BJ (cell line): Measurements from ENCODE around the gene NKAIN2. TPM values are rescaled to one million over a fixed set of nuclear protein-coding genes. Genes with fewer than 3 reads are reported as not detected.

Source experiments
- CTCF ChIA-PET: fragments of 350-600 bp; formaldehyde crosslinking; extraction: SDS; loops from one replicate; lab custom pipeline; 2021; ENCODE audit warnings: antibody characterized with exemption, inconsistent platforms; lab: Yijun Ruan, JAX
- POLR2A ChIA-PET: fragments of 300-600 bp; sonication (Branson Sonifier 250); formaldehyde crosslinking; extraction: SDS; loops from one replicate; lab custom pipeline; 2021; ENCODE audit warnings: antibody characterized with exemption; lab: Charles Lee
- DNase-seq: peaks from one replicate; pipeline ENCODE4 v3.0.0-alpha.2; 2011; ENCODE audit warnings: low read depth
- H3K27me3 ChIP-seq: 2 replicates; pipeline ENCODE4 v1.6.0; 2011; ENCODE audit warnings: low read length; ENCODE audit not compliant: control insufficient read depth, insufficient read depth
- H3K36me3 ChIP-seq: 2 replicates; pipeline ENCODE4 v1.5.1; 2011; ENCODE audit warnings: low read length; ENCODE audit not compliant: control insufficient read depth, insufficient read depth
- H3K4me3 ChIP-seq: 2 replicates; pipeline ENCODE4 v1.5.1; 2011; ENCODE audit warnings: low read depth, mild to moderate bottlenecking, control low read depth, low read length
- polyA plus RNA-seq: library from polyadenylated mRNA; depleted of rRNA; stranded (reverse); fragments of >200 nt; gene quantifications from 2 replicates; pipeline ENCODE4 v1.2.3, GENCODE V29; 2011
- TF ChIP-seq, protein P1 (sequence below): IDR thresholded peaks from 2 replicates; pipeline ENCODE4 v1.5.1; 2011; ENCODE audit warnings: low read depth, mild to moderate bottlenecking, control low read depth, inconsistent platforms, low read length, moderate library complexity; ENCODE audit not compliant: insufficient read depth

The NKAIN2 gene
- polyA plus RNA-seq, 1 experiment = not detected

DNA sequence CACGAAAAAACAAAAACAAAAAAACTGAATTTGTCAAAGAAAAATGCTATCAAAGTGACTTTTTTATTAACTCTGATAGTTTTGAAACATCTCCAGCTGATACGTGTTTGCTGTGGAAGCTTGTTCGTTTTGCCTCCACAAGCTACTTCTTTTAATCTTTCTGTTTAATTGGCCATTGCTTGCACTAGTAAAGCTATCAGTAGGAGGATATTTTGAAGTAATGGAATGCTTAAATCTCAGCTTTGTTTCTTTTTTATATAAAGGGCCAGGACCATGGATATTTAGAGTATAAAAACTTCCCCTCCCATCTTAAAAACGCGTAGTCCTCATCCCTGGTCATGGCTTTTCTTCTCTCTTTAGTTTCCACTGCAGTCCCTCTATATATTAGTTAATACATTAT, 344.0 kb downstream of the NKAIN2 start:
- ChIA-PET POLR2A (no interaction called here), CTCF (no interaction called here)
- H3K27me3 ChIP-seq = no peaks in the 10 kb centered on the region
- TF ChIP-seq, protein P1, sequence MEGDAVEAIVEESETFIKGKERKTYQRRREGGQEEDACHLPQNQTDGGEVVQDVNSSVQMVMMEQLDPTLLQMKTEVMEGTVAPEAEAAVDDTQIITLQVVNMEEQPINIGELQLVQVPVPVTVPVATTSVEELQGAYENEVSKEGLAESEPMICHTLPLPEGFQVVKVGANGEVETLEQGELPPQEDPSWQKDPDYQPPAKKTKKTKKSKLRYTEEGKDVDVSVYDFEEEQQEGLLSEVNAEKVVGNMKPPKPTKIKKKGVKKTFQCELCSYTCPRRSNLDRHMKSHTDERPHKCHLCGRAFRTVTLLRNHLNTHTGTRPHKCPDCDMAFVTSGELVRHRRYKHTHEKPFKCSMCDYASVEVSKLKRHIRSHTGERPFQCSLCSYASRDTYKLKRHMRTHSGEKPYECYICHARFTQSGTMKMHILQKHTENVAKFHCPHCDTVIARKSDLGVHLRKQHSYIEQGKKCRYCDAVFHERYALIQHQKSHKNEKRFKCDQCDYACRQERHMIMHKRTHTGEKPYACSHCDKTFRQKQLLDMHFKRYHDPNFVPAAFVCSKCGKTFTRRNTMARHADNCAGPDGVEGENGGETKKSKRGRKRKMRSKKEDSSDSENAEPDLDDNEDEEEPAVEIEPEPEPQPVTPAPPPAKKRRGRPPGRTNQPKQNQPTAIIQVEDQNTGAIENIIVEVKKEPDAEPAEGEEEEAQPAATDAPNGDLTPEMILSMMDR = no peak
- H3K4me3 ChIP-seq = no peak overlapping the region
- DNase-seq = no peak
- no peaks in the 10 kb centered on the region for H3K36me3 ChIP-seq

DNA sequence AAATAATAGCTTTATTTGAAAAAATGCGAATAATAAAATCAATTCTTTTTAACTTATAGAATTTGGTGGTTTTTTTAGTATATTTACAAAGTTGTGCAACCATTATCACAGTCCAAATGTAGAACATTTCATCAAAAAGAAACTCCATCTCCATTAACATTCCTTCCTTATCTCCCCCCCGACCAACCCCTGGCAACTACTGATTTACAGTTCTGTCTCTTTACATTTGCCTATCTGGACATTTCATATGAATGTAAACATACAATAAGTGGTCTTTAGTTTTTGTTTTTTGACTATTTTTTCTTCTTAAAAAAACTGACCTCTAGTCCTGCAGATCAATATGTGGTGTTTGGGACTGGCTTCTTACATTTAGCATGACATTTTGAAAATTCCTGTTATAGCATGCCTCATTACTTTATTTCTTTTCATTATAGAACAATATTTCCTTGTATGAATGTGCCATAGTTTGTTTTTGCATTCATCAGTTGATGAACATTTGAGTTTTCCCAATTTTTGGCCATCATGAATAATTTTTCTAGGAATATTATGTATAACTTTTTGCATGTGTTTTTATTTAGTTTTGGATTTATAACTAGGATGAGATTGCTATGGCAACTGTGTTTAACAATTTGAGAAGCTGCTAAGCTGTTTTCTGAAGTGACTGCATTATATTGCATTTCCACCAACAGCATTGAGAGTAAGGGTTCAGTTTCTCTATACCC, 344.7 kb downstream of the NKAIN2 start:
- DNase-seq = no peak
- Histone ChIP-seq H3K4me3 (no peak overlapping the region), H3K27me3 (no peaks in the 10 kb centered on the region), H3K36me3 (no peaks in the 10 kb centered on the region)
- POLR2A ChIA-PET = no interaction called here
- TF ChIP-seq, protein P1 = no peak
- CTCF ChIA-PET = no interaction called here

DNA sequence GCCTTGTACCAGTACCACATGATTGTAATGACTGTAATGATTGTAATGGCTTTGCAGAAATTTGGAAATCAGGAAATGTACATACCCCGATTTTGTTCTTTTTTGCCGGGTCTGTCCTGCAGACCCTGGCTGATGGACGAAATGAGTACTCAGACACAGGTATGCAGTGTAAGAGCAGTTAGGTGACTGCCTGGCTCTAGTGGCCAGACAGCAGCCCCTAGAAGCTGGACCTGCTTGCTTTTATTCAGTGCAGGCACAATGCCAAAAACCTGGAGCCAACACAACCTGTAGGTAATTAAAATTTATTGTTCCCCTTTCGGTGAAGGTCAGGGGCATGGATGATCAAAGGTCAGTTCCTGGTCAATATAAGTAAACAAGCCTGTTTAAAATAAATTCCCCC, 346.0 kb downstream of the NKAIN2 start:
- Histone ChIP-seq H3K4me3 (no peak overlapping the region), H3K36me3 (no peaks in the 10 kb centered on the region), H3K27me3 (no peaks in the 10 kb centered on the region)
- DNase-seq = no peak
- CTCF ChIA-PET = no interaction called here
- POLR2A ChIA-PET = no interaction called here
- TF ChIP-seq, protein P1 = no peak

DNA sequence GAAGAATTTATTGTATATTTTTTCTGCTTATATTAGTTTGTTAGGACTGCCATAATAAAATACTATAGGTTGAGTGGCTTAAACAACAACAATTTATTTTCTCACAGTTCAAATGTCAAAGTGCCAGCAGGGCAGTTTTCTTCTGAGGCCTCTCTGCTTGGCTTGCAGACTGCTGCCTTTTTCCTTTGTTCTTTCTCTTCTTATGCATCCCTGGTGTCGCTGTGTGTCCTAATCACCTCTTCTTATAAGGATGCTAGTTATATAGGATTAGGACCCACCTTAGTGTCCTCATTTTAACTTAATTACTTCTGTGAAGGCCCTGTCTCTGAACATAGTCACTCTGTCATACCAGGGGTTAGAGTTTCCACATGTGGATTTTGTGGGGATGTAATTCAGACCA, 354.4 kb downstream of the NKAIN2 start:
- Histone ChIP-seq H3K4me3 (no peak overlapping the region), H3K36me3 (no peaks in the 10 kb centered on the region), H3K27me3 (no peaks in the 10 kb centered on the region)
- TF ChIP-seq, protein P1 = no peak
- no peak for DNase-seq
- POLR2A ChIA-PET = no interaction called here
- CTCF ChIA-PET = no interaction called here

DNA sequence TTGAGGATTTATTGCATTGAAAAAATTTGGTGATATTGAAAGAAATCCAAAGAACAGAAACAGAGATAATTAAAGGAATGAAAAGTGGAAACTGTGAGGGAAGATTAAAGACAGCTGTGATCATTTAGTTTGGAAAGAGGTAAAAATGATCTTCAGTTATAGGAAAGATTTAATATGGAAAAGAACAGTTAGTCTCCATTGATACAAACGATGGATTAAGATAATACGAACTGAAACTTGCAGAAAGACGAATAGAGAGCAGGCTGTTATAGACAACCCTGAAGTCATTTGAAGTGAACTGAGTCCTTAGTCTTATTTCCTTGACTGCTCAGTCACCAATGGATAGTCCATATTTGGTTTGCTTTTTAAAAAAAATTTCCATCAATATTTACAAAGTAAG, 360.0 kb downstream of the NKAIN2 start:
- no peaks in the 10 kb centered on the region for H3K27me3 ChIP-seq
- ChIA-PET POLR2A (no interaction called here), CTCF (no interaction called here)
- DNase-seq = no peak
- no peak overlapping the region for H3K4me3 ChIP-seq
- H3K36me3 ChIP-seq = no peaks in the 10 kb centered on the region
- TF ChIP-seq, protein P1 = no peak
